HUDEP-2 (cell line): ENCODE data around the gene CCM2.
"Not testable (repeated sequence)": the region's sequence is repeated elsewhere in the genome, so short reads cannot be mapped to it uniquely, and the experiment has no call there.

ENCODE experiments used
- DNase-seq, 76 experiments: peaks; one replicate each; lab custom pipeline; 2025; ENCODE audit not compliant: unreplicated experiment in 76 of 76; lab: John Stamatoyannopoulos, UW

The CCM2 gene

GRCh38 chr7:44995555-44996493 lies 4.2 kb upstream of the CCM2 start:
- DNase-seq = no peak

GRCh38 chr7:44998153-44998871 lies 1.7 kb upstream of the CCM2 start:
- DNase-seq = no peak

- peak in 75 of 76 experiments; percentile 88 to 99 (median 98) for DNase-seq
These were observed 532 bp upstream of the CCM2 start for GRCh38 chr7:44999245-45000092.

- peak in 51 of 76 experiments; percentile 5 to 72 (median 31) for DNase-seq
These were observed 1.2 kb downstream of the CCM2 start for GRCh38 chr7:45001138-45001694.

GRCh38 chr7:45001826-45002225 lies 1.8 kb downstream of the CCM2 start:
- no peak for DNase-seq

- no peak for DNase-seq
These were observed 3.8 kb downstream of the CCM2 start for GRCh38 chr7:45003789-45004188.

GRCh38 chr7:45007106-45007505 lies 7.1 kb downstream of the CCM2 start:
- no peak for DNase-seq

GRCh38 chr7:45007571-45008328 lies 7.7 kb downstream of the CCM2 start:
- no peak for DNase-seq

- no peak for DNase-seq
These were observed 13.5 kb downstream of the CCM2 start for GRCh38 chr7:45013465-45013967.

- DNase-seq = no peak
These were observed 15.3 kb downstream of the CCM2 start for GRCh38 chr7:45015313-45015712.

GRCh38 chr7:45017253-45017652 lies 17.3 kb downstream of the CCM2 start:
- no peak for DNase-seq

- DNase-seq = no peak
These were observed 20.9 kb downstream of the CCM2 start for GRCh38 chr7:45020915-45021314.

- no peak for DNase-seq
These were observed 21.7 kb downstream of the CCM2 start for GRCh38 chr7:45021604-45022296.

- no peak for DNase-seq
These were observed 24.2 kb downstream of the CCM2 start for GRCh38 chr7:45024126-45024744.

- not testable (repeated sequence) for DNase-seq
These were observed 25.5 kb downstream of the CCM2 start for GRCh38 chr7:45025473-45025872.

GRCh38 chr7:45026013-45026412 lies 26.0 kb downstream of the CCM2 start:
- no peak for DNase-seq

- peak in 6 of 76 experiments; percentile 2 to 45 (median 11) for DNase-seq
These were observed 27.2 kb downstream of the CCM2 start for GRCh38 chr7:45026984-45027773.

- DNase-seq = no peak
These were observed 27.7 kb downstream of the CCM2 start for GRCh38 chr7:45027774-45028114.
